ENCODE data around the gene CDC26. TPM values are rescaled to one million over a fixed set of nuclear protein-coding genes. Genes with fewer than 3 reads are reported as not detected.

CDC26 gene
- total RNA-seq, 4 donors from 2014 or later, result 41.5 to 77.2 (median 48.5) TPM

DNA sequence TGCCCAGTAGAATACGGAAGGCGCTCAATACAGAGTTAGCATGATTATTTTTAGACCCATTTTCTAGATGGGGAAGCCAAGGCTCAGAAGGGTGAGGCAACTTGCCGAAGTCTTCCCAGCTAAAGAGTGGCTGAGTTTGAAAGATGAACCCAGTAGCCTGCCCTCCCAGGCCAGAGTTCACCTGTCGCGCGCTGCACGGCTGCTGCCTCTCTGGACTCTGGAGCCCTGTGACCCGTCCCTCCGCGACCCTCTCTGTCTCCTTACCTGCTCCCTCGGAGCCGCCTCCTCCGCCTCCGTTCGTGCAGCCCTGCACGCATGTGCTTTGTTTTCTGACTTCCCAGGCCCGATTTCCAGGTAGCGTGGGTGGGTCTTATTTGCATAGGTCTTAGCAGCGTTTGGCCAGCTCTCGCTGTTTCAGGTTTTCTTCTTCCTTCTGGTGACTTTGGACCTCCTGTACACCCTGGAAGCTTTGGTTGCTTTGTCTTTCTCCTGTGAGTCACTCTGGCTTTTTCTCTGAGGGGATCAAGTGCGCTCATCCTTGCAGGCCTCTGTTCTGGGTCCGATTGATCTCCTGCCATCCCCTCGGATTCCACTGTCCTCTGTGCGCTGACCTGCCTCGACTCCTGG, 27.5 kb upstream of the CDC26 start, which contains the start of gene RNF183:
Gene RNF183, minus strand, starts transcription at position 585 of the 627 bp plus-strand sequence. CDS start 5,192 bp downstream, outside the sequence.
- H3K4me3 ChIP-seq, result no peak within 1 kb of the TSS
- H3K4me1 ChIP-seq, result no peaks in the 10 kb centered on the region
- no peak for DNase-seq (ENCODE audit: extremely low spot score)
- no peak within 1 kb of the TSS for H3K27ac ChIP-seq (replicated peaks in 1 of 4)
- H3K36me3 ChIP-seq, result no peaks in the 10 kb centered on the region
- 77% methylated on average over 25 of the region's 25 CpGs for WGBS
- peaks cover 0 to 7% (median 0%) of the 10 kb centered on the region in 4 donors for H3K27me3 ChIP-seq
- intact Hi-C loops (cut with DNase I), result loop anchor here (10.0 kb wide), 1 partner anchor 102 kb away; the partner anchor contains the start of gene ALAD
- H3K9me3 ChIP-seq, result no peaks in the 10 kb centered on the region
- TF ChIP-seq, protein P1, sequence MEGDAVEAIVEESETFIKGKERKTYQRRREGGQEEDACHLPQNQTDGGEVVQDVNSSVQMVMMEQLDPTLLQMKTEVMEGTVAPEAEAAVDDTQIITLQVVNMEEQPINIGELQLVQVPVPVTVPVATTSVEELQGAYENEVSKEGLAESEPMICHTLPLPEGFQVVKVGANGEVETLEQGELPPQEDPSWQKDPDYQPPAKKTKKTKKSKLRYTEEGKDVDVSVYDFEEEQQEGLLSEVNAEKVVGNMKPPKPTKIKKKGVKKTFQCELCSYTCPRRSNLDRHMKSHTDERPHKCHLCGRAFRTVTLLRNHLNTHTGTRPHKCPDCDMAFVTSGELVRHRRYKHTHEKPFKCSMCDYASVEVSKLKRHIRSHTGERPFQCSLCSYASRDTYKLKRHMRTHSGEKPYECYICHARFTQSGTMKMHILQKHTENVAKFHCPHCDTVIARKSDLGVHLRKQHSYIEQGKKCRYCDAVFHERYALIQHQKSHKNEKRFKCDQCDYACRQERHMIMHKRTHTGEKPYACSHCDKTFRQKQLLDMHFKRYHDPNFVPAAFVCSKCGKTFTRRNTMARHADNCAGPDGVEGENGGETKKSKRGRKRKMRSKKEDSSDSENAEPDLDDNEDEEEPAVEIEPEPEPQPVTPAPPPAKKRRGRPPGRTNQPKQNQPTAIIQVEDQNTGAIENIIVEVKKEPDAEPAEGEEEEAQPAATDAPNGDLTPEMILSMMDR (IDR thresholded peaks at IDR 0.05), result no peak
- TF ChIP-seq EP300 (IDR thresholded peaks at IDR 0.05) (no peak), POLR2AphosphoS5 (IDR thresholded peaks at IDR 0.05) (no peak), POLR2A (IDR thresholded peaks at IDR 0.05; ENCODE audit: low read depth) (no peak)

DNA sequence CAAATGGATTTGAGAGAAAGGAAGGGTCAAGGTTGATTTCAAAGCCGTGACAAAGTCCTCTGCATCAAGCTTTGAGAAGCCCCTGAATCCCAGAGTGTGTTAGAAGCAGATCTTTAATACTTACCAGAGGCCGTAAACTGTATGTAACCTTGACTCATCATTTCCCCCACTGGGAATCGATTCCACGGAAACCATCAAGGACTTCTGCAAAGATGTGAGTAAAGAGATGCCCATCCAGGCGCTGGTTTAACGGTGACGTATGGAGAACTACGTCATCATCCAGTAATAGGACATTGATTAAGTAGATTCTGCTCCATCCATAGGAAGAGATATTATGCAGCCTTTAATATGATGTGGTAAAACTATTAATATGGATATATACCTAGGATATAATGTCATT, 26.2 kb upstream of the CDC26 start:
- Histone ChIP-seq H3K9me3 (no peaks in the 10 kb centered on the region), H3K4me1 (no peaks in the 10 kb centered on the region), H3K27me3 (peaks cover 0 to 7% (median 0%) of the 10 kb centered on the region in 4 donors), H3K4me3 (no peak overlapping the region), H3K36me3 (no peaks in the 10 kb centered on the region), H3K27ac (replicated peaks in 1 of 4) (no peak overlapping the region)
- 86% methylated on average over 8 of the region's 8 CpGs for WGBS
- TF ChIP-seq, protein P1 (IDR thresholded peaks at IDR 0.05), result no peak
- TF ChIP-seq EP300 (IDR thresholded peaks at IDR 0.05) (no peak), POLR2A (IDR thresholded peaks at IDR 0.05; ENCODE audit: low read depth) (no peak)
- intact Hi-C loops (cut with DNase I), result loop anchor here (10.0 kb wide), 1 partner anchor 103 kb away; the partner anchor contains the start of gene ALAD
- DNase-seq (ENCODE audit: extremely low spot score), result no peak

DNA sequence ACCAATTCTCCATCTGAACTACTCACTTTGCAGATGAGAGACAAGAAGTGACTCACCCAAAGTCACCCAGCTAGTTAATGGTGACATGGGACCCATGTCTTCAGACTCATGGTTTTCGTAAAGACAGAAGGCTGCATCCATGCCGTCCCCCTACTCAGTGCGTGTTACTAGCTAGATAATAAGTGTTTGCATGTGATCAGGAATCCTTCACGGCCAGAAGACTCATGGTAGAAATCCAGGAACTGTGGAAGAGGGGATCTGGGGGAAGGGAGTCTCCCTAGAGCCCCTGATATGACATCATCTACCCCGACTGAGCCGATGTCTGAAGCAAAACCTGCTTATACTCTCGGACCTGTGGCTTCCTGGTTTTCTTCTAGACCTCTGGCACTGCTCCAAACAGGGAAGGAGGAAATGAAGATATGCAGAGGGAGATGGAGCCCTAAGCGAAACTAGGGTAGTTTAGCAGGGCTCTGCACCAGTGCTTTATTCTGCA, 24.5 kb upstream of the CDC26 start:
- DNase-seq (ENCODE audit: extremely low spot score), result no peak
- Histone ChIP-seq H3K4me1 (no peaks in the 10 kb centered on the region), H3K27ac (replicated peaks in 1 of 4) (no peak overlapping the region), H3K9me3 (no peaks in the 10 kb centered on the region), H3K36me3 (no peaks in the 10 kb centered on the region), H3K4me3 (no peak overlapping the region), H3K27me3 (peaks cover 0 to 7% (median 0%) of the 10 kb centered on the region in 4 donors)
- 38% methylated on average over 8 of the region's 8 CpGs for WGBS
- intact Hi-C loops (cut with DNase I), result loop anchor here (10.0 kb wide), 1 partner anchor 105 kb away; the partner anchor contains the start of gene ALAD
- TF ChIP-seq, protein P1 (IDR thresholded peaks at IDR 0.05), result no peak
- TF ChIP-seq POLR2AphosphoS5 (IDR thresholded peaks at IDR 0.05) (no peak), POLR2A (IDR thresholded peaks at IDR 0.05; ENCODE audit: low read depth) (no peak), EP300 (IDR thresholded peaks at IDR 0.05) (no peak)

DNA sequence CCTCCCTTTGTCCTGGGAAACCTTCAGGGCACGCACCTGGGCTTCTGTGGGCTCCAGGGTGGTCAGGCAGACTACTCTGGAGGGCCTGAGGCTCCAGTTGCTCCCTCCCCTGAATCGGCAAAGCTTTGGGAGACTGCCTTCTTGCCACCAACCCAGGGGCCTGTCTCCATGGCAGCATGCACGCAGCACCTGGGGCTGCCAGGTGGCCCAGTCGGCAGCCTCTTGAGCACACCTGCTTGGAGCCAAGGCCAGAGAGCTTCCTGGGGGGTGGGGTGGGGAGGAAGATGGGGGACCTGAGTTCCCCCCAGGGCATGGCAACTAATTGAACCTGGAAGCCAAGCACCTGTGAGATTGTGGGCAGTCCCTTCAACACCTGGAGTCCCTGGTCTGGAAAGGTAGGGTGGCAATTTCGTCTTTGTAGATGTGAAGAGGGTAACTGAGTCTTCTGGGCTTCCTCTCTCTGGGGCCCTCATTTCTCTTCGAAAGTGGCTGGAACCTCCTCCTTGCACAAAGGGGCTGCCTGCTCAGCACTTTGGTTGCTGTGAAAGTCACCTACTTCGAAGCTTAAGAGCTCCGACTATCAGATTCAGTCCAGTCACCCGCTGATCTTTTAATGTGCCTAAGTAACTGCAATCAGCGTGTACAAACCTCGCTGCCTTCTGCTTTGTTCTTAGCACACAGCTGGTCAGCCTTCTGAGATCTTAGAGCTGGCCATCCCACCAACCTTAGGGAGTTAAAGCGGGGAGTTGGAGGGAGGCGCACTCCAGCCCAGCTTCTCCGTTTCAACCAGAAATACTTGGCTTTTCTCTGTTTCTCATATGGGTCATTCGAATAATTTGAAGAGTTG, 23.8 kb upstream of the CDC26 start:
- H3K36me3 ChIP-seq, result peaks cover 0 to 2% (median 0%) of the 10 kb centered on the region in 4 donors
- TF ChIP-seq, protein P1 (IDR thresholded peaks at IDR 0.05), result no peak
- TF ChIP-seq EP300 (IDR thresholded peaks at IDR 0.05), result no peak
- TF ChIP-seq POLR2A (IDR thresholded peaks at IDR 0.05; ENCODE audit: low read depth), result no peak
- H3K4me1 ChIP-seq, result no peaks in the 10 kb centered on the region
- DNase-seq (ENCODE audit: extremely low spot score), result no peak
- 88% methylated on average over 13 of the region's 15 CpGs for WGBS
- no peaks in the 10 kb centered on the region for H3K9me3 ChIP-seq
- no peak overlapping the region for H3K27ac ChIP-seq (replicated peaks in 1 of 4)
- peaks cover 0 to 7% (median 0%) of the 10 kb centered on the region in 4 donors for H3K27me3 ChIP-seq
- H3K4me3 ChIP-seq, result no peak overlapping the region
- intact Hi-C loops (cut with DNase I), result no loop called here
